ENCODE data around the gene IKBKE. TPM values are rescaled to one million over a fixed set of nuclear protein-coding genes. Genes with fewer than 3 reads are reported as not detected.

IKBKE gene
- total and polyA plus RNA-seq, 2 of the 8 experiments (the other 6 are each of a cell fraction or from before 2014, with no cell fraction given): 8.6 to 12.0 TPM

- Histone ChIP-seq H2AK5ac (ENCODE audit: low read depth, low read length) (no peak overlapping the region), H3K23me2 (ENCODE audit: low read depth, low read length) (no peaks in the 10 kb centered on the region), H2BK20ac (ENCODE audit: low read length) (no peak overlapping the region), H3K36me3 (ENCODE audit: control insufficient read depth in 2 of 4, insufficient read depth in 4 of 4, low read length in 3 of 4) (peaks cover 0 to 4% (median 2%) of the 10 kb centered on the region in 4 experiments; a peak in 2 of 8 replicates), H3K79me1 (ENCODE audit: low read depth, low read length) (no peaks in the 10 kb centered on the region), H2BK5ac (ENCODE audit: low read depth, low read length) (no peak overlapping the region), H2BK120ac (replicated peaks; ENCODE audit: low read depth, low read length) (no peak overlapping the region), H3K9ac (replicated peaks in 1 of 4; ENCODE audit: extremely low read depth in 1 of 4, low read depth in 3 of 4, low read length in 3 of 4) (no peak overlapping the region), H4K20me1 (replicated peaks in 1 of 2; ENCODE audit: control insufficient read depth in 1 of 2, insufficient read depth in 2 of 2, low read length in 2 of 2) (peaks cover 2% of the 10 kb centered on the region in 2 experiments), H3K9me3 (ENCODE audit: insufficient read depth in 2 of 2, low read depth in 1 of 2, low read length in 1 of 2) (no peaks in the 10 kb centered on the region), H3K27ac (ENCODE audit: low read depth, low read length) (no peak overlapping the region), H3K27me3 (replicated peaks in 1 of 4; ENCODE audit: control insufficient read depth in 3 of 4, extremely low read depth in 1 of 4, insufficient read depth in 3 of 4, low read length in 3 of 4) (no peaks in the 10 kb centered on the region), H4K8ac (ENCODE audit: extremely low read depth, insufficient read depth, low read length) (no peak overlapping the region), H3K4me1 (replicated peaks in 1 of 4; ENCODE audit: control insufficient read depth in 3 of 4, insufficient read depth in 4 of 4, low read length in 3 of 4) (no peaks in the 10 kb centered on the region), H3K56ac (replicated peaks; ENCODE audit: insufficient read length, low read depth, low read length) (no peak overlapping the region), H3K23ac (ENCODE audit: insufficient read length) (no peak overlapping the region), H2BK12ac (ENCODE audit: low read depth, low read length) (no peak overlapping the region), H3K4me3 (ENCODE audit: extremely low read depth in 1 of 4, insufficient read depth in 2 of 4, low read depth in 3 of 4, low read length in 4 of 4) (no peak overlapping the region), H3K4ac (replicated peaks; ENCODE audit: insufficient read length, low read depth, low read length) (no peak overlapping the region), H2BK15ac (ENCODE audit: low read length) (no peak overlapping the region), H4K91ac (replicated peaks; ENCODE audit: insufficient read length, low read length) (no peak overlapping the region), H3K18ac (ENCODE audit: extremely low read depth, low read length) (no peak overlapping the region), H2AFZ (ENCODE audit: low read length) (no peak overlapping the region), H4K5ac (ENCODE audit: insufficient read length, low read depth, low read length) (no peak overlapping the region), H3K14ac (ENCODE audit: insufficient read length) (no peak overlapping the region), H3K4me2 (ENCODE audit: insufficient read depth in 1 of 2, low read depth in 2 of 2, low read length in 2 of 2) (no peak overlapping the region), H3K79me2 (ENCODE audit: control insufficient read depth in 1 of 2, insufficient read depth in 2 of 2, low read length in 2 of 2) (no peaks in the 10 kb centered on the region)
- DNase-seq (ENCODE audit: low read depth in 1 of 2, low spot score in 2 of 2) (no peak), FAIRE-seq (no peak)
- TF ChIP-seq RBBP5 (IDR thresholded peaks at IDR 0.05; ENCODE audit: borderline replicate concordance, low read depth, low read length): no peak
- TF ChIP-seq, protein P1, sequence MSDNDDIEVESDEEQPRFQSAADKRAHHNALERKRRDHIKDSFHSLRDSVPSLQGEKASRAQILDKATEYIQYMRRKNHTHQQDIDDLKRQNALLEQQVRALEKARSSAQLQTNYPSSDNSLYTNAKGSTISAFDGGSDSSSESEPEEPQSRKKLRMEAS (IDR thresholded peaks at IDR 0.05): no peak
- no peak for TF ChIP-seq SRF (IDR thresholded peaks at IDR 0.05; ENCODE audit: low read depth, low read length)
- TF ChIP-seq SIRT6 (IDR thresholded peaks at IDR 0.05; ENCODE audit: low read length): no peak
- TF ChIP-seq SUZ12 (IDR thresholded peaks at IDR 0.05; ENCODE audit: low read length): no peak
- TF ChIP-seq SIN3A (conservative IDR thresholded peaks at IDR 0.05 in 1 of 2, IDR thresholded peaks at IDR 0.05 in 1 of 2; ENCODE audit: low read depth in 1 of 2, low read length in 2 of 2): no peak
- no peak for TF ChIP-seq CEBPB (IDR thresholded peaks at IDR 0.05; ENCODE audit: low read depth, low read length)
- TF ChIP-seq GTF2F1 (IDR thresholded peaks at IDR 0.05; ENCODE audit: borderline replicate concordance, low read depth, low read length): no peak
- WGBS, 2 experiments (ENCODE audit: extremely low coverage in 1 of 2, insufficient coverage in 1 of 2, insufficient read length in 1 of 2, insufficient replicate concordance in 2 of 2, low coverage in 1 of 2, low lambda C conversion rate in 2 of 2, missing lambda C conversion rate in 1 of 2): 92% methylated on average over 9 of the region's 9 CpGs; no CpG with 5 or more reads in 1 of the 2 experiments
- ChIA-PET CTCF (ENCODE audit: partially characterized antibody) (interaction anchor here (0.7 to 8.1 kb wide), 10 partner anchors 9 to 242 kb away, joined by 3 to 239 read pairs (median 4); partner anchors contain the start of gene RASSF5), POLR2A (ENCODE audit: partially characterized antibody) (interaction anchor here (0.9 to 4.7 kb wide), 2 partner anchors 13 to 90 kb away, joined by 3 to 23 read pairs; partner anchors contain the start of gene RASSF5)
Observed at GRCh38 chr1:206493279-206493678, 23.0 kb downstream of the IKBKE start.

Data from H1 (cell line).